ENCODE results near the gene MLXIPL.

Gene MLXIPL

DNA sequence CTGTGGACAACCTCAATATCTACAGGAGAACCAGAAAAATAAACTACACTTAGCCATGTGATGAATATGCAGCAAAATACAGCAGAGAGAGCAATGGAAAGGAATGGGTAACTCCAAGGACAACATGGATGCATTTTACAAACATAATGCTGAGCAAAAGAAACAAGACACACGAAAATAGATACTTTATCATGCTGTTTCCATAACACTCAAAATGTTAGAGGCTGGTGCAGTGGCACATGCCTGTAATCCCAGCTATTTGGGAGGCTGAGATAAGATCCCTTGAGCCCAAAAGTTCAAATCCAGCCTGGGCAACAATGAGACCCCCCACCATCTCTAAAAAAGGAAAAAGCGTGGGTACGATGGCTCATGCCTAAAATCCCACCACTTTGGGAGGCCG is 75.1 kb downstream of the MLXIPL start:
- no peak for DNase-seq (ENCODE audit: low read depth in 3 of 3)

DNA sequence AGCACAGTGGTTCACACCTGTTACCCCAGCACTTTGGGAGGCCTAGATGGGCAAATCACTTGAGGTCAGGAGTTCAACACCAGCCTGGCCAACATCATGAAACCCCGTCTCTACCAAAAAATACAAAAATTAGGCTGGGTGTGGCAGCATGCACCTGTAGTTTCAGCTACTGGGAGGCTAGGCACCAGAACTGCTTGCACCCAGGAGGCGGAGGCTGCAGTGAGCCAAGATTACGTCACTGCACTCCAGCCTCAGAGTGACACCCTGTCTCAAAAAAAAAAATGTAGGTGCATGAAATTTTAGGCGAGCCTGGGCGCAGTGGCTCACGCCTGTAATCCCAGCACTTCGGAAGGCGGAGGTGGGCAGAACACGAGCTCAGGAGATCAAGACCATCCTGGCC is 76.5 kb downstream of the MLXIPL start:
- DNase-seq (ENCODE audit: low read depth in 3 of 3), result no peak

DNA sequence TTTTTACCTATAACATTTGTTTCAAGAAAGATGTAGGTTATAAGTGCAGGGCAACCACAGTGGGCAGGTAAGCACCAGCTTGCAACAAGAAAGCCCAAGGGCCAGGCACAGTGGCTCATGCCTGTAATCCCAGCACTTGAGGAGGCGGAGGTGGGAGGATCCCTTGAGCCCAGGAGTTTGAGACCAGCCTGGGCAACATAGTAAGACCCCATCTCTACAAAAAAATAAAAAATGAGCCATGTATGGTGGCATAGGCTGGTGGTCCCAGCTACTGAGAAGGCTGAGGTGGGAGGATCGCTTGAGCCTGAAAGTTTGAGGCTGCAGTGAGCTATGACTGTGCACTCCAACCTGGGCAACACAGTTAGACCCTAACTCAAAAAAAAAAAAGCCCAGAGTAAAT is 79.6 kb downstream of the MLXIPL start:
- no peak for DNase-seq (ENCODE audit: low read depth in 3 of 3)
